Large intestine (tissue), 3 donors: ENCODE data around the gene ALCAM. TPM values are rescaled to one million over a fixed set of nuclear protein-coding genes. Genes with fewer than 3 reads are reported as not detected.
"Not testable (repeated sequence)": the region's sequence is repeated elsewhere in the genome, so short reads cannot be mapped to it uniquely, and the experiment has no call there.

ENCODE experiments used
- DNase-seq, 2 donors: peaks; one replicate each; pipeline versions ENCODE4 v3.0.0 to v3.0.0-alpha.2; 2013
- H3K27ac ChIP-seq: one replicate; pipeline ENCODE4 v1.5.1; 2013; ENCODE audit warnings: low read length
- H3K27me3 ChIP-seq: 2 replicates; pipeline ENCODE4 v1.6.1; 2013; ENCODE audit warnings: low read length; ENCODE audit not compliant: control insufficient read depth, insufficient read depth
- H3K36me3 ChIP-seq: 2 replicates; pipeline ENCODE4 v1.6.1; 2013; ENCODE audit warnings: low read length; ENCODE audit not compliant: control insufficient read depth, insufficient read depth
- H3K4me1 ChIP-seq: one replicate; pipeline ENCODE4 v1.6.1; 2013; ENCODE audit warnings: low read length; ENCODE audit not compliant: control insufficient read depth, insufficient read depth
- H3K4me3 ChIP-seq: one replicate; pipeline ENCODE4 v1.5.1; 2013; ENCODE audit warnings: low read length
- H3K9me3 ChIP-seq: one replicate; pipeline ENCODE4 v1.6.1; 2013; ENCODE audit warnings: mild to moderate bottlenecking, low read depth, low read length, moderate library complexity; ENCODE audit not compliant: control insufficient read depth
- WGBS: methylation state at CpG from one replicate; pipeline ENCODE4 v1.1.5; 2013; ENCODE audit warnings: low lambda C conversion rate; ENCODE audit not compliant: insufficient coverage; 5-methylcytosine and 5-hydroxymethylcytosine counted together
- polyA plus RNA-seq: library from polyadenylated mRNA; unstranded; fragments of 120-200 nt; gene quantifications from one replicate; pipeline ENCODE4 v1.2.1, GENCODE V29; 2013

Gene ALCAM
- polyA plus RNA-seq, 1 donor: 41.5 TPM

DNA sequence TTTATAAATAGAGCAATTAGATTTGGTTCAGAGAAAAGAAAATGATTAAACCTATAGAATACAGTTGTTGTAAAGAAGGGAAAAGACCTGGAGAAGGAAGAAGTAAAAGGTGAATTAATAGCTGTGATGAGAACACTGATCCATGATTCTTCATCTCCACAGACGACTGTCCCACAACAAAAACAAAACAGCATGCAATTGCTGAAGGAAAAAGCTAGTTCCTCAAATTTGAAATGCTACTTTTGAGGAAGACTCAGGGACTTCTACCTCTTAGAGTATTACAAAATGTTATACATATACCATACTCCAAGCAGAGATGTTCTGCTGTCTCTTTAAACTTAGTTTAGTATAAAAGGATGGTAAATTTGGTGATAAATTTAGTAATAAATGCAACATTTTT is 21.5 kb downstream of the ALCAM start:
- Histone ChIP-seq H3K27ac (no peak overlapping the region), H3K27me3 (no peaks in the 10 kb centered on the region), H3K36me3 (no peaks in the 10 kb centered on the region), H3K9me3 (peaks cover 5% of the 10 kb centered on the region), H3K4me1 (no peaks in the 10 kb centered on the region), H3K4me3 (no peak overlapping the region)
- no peak for DNase-seq
- WGBS: no CpG with 5 or more reads among the region's 1 CpG

DNA sequence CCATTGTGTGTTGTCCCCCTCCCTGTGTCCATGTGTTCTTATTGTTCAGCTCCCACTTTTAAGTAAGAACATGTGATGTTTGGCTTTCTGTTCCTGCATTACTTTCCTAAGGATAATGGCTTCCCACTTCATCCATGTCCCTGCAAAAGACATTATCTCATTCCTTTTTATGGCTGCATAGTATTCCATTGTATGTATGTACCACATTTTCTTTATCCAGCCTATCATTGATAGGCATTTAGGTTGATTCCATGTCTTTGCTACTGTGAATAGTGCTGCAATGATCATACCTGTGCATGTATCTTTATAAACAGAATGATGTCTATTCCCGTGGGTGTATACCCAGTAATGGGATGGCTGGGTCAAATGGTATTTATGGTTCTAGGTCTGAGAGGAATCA is 23.1 kb downstream of the ALCAM start:
- H3K4me1 ChIP-seq, H3K36me3 ChIP-seq, DNase-seq, H3K27me3 ChIP-seq, H3K4me3 ChIP-seq, H3K9me3 ChIP-seq, H3K27ac ChIP-seq: not testable (repeated sequence)
- no CpG with 5 or more reads among the region's 1 CpG for WGBS

DNA sequence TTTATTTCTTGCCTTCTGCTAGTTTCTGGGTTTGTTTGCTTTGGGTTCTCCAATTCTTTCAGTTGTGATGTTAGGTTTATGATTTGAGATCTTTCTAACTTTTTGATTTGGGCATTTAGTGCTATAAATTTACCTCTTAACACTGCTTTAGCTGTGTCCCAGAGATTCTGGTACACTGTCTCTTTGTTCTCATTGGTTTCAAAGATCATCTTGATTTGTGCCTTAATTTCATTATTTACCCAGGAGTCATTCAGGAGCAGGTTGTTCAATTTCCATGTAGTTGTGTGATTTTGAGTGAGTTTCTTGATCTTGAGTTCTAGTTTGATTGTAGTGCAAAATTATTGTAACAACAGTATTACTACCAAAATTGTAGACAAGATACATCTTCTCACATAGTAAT is 25.9 kb downstream of the ALCAM start:
- not testable (repeated sequence) for H3K4me3 ChIP-seq, H3K27ac ChIP-seq, H3K9me3 ChIP-seq, H3K4me1 ChIP-seq, H3K36me3 ChIP-seq, DNase-seq, H3K27me3 ChIP-seq

DNA sequence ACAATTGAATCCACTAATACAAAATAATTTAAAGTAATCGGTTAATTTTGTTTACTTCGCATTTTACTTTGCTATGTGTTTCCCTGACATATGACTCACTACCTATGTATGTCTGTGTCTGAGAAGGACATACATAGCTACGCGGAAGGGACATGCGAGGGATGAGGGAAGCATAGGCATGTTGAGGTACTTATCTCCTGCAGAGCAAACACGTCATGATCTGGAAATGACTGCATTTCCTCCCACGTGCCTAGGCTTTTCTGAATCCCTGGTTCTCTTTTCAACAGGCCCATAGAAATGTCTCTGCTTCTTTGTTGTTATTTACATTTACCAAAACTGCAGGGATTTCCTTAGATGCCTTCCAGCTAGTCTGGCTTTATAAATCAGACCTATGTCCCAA is 27.5 kb downstream of the ALCAM start:
- WGBS: 94% methylated on average over 2 of the region's 7 CpGs
- H3K4me1 ChIP-seq: no peaks in the 10 kb centered on the region
- H3K9me3 ChIP-seq: peaks cover 5% of the 10 kb centered on the region
- H3K4me3 ChIP-seq: no peak overlapping the region
- no peak for DNase-seq
- H3K27ac ChIP-seq: no peak overlapping the region
- no peaks in the 10 kb centered on the region for H3K27me3 ChIP-seq
- H3K36me3 ChIP-seq: no peaks in the 10 kb centered on the region

DNA sequence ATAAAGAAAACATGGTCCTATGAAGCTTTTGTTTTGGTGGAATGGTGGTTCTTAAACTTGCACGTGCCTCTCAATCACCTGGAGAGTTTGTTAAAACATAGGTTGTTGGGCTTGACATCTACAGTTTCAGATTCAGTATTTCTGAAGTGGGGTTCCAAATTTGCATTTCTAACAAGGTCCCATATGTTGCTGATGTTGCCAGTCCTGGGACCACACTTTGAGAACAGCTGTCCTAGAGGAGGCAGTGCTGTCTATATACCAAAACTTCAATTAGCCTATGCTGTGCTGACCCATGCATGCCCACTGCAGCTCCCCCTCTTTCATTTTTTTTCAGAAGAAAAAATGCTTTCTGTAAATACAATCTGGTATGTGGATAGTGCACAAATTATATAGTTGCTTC is 31.3 kb downstream of the ALCAM start:
- Histone ChIP-seq H3K4me1 (no peaks in the 10 kb centered on the region), H3K4me3 (no peak overlapping the region), H3K36me3 (no peaks in the 10 kb centered on the region), H3K9me3 (peaks cover 3% of the 10 kb centered on the region), H3K27ac (no peak overlapping the region), H3K27me3 (no peaks in the 10 kb centered on the region)
- WGBS: no CpG with 5 or more reads among the region's 1 CpG
- no peak for DNase-seq

DNA sequence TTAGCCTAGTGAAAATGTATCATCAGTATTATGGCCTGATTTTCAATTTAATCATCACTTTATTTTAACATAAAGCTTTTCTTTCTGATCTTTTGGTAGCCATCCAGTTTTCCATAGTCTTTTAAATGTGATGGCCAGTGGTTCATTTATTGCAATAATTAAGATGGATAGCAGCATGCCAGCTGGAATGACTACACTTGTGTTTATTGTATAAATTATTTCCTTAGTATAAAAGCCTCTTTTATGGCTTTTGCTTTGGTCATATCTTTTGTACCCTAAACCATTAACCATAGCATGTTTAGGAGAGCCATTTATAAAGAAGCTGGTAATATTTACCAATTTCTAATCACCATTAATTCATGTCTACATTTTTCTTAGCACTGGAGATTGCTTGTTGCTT is 31.7 kb downstream of the ALCAM start:
- Histone ChIP-seq H3K4me1 (no peaks in the 10 kb centered on the region), H3K27me3 (no peaks in the 10 kb centered on the region), H3K36me3 (no peaks in the 10 kb centered on the region), H3K4me3 (no peak overlapping the region), H3K27ac (no peak overlapping the region), H3K9me3 (peaks cover 7% of the 10 kb centered on the region)
- DNase-seq: no peak

DNA sequence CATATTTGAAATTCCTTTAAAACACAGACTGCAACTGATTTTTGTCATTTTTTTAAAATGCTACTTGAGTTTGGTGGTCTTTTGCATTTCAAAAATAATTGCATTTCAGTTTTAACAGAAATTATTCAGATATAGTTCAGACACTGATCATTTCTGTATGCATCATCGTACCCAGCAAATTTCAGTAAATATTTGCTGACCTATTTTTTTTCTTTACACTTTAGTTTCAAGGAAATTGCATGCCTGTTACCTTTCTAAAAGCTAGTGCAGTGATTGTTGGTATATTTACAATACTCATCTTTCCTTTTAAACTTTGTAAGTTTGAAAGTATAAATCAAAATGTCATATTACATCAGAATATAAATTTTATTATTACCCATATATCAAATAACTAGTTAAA is 32.4 kb downstream of the ALCAM start:
- Histone ChIP-seq H3K4me1 (no peaks in the 10 kb centered on the region), H3K27ac (no peak overlapping the region), H3K27me3 (no peaks in the 10 kb centered on the region), H3K9me3 (peaks cover 7% of the 10 kb centered on the region), H3K4me3 (no peak overlapping the region), H3K36me3 (no peaks in the 10 kb centered on the region)
- WGBS: 86% methylated on average over 1 of the region's 1 CpG
- DNase-seq: no peak

DNA sequence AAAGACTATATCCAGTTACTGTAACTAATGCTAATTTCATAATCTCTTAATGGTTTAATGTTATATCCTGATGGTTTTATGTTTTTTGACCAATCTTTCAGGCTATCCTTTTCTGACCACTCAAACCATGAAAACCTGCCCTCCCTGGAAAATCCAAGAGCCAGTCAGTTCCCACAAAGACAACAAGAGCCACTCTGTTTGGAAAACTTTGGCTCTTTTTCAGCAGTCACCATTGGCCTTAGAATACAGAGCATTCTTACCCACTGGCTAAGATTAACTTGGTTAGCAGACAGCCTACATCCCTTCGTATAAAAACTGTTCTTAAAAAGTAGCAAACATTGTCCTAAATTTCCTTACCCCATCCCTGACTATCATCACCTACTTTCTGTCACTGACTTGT is 32.9 kb downstream of the ALCAM start:
- WGBS: no CpG with 5 or more reads among the region's 1 CpG
- no peak overlapping the region for H3K27ac ChIP-seq
- no peaks in the 10 kb centered on the region for H3K36me3 ChIP-seq
- peaks cover 7% of the 10 kb centered on the region for H3K9me3 ChIP-seq
- no peak for DNase-seq
- H3K4me1 ChIP-seq: no peaks in the 10 kb centered on the region
- no peaks in the 10 kb centered on the region for H3K27me3 ChIP-seq
- no peak overlapping the region for H3K4me3 ChIP-seq

DNA sequence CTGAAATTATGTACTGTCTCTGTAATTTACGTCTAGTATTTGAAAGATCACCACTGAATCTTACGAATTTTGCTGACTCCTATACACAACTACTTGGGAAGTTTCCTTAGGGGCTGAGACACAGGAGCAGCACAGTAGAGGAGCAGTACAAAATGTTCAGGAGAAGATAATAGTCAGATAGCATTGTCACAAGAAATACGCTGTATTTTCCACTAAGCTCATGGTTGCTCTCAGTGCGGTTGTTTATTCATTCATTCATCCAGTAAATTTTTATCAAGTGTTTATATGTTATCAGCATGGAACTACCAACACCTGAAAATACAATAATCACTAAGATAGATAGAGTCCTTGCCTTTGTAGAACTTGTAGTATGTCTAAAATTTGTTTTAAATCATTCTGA is 34.5 kb downstream of the ALCAM start:
- no peaks in the 10 kb centered on the region for H3K4me1 ChIP-seq
- no peak overlapping the region for H3K27ac ChIP-seq
- no peak overlapping the region for H3K4me3 ChIP-seq
- WGBS: 93% methylated on average over 2 of the region's 4 CpGs
- H3K36me3 ChIP-seq: no peaks in the 10 kb centered on the region
- H3K27me3 ChIP-seq: no peaks in the 10 kb centered on the region
- DNase-seq: no peak
- peaks cover 7% of the 10 kb centered on the region for H3K9me3 ChIP-seq

DNA sequence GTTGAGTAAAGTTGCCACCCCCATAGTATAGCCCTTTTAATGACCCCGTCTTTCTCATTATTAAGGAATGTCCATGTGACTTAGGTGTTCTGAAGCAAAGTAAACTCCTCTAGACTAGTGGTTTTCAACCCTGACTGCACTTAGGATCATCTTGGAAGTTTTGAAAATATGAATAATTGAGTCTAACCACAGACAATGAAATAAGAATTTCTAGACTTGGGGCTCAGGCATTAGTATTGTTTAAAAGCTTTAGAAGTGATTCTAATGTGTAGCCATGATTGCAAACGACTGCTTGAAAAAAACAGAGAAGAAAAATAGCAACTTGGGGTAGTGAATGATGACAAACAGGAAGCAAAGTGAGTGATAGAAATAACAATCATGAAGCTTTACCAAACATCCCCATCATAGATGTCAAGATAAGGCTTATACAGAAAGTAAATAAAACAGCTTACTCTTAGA is 35.0 kb downstream of the ALCAM start:
- Histone ChIP-seq H3K9me3 (peaks cover 7% of the 10 kb centered on the region), H3K4me1 (no peaks in the 10 kb centered on the region), H3K36me3 (no peaks in the 10 kb centered on the region), H3K4me3 (no peak overlapping the region), H3K27me3 (no peaks in the 10 kb centered on the region), H3K27ac (no peak overlapping the region)
- WGBS: 78% methylated on average over 1 of the region's 2 CpGs
- no peak for DNase-seq

DNA sequence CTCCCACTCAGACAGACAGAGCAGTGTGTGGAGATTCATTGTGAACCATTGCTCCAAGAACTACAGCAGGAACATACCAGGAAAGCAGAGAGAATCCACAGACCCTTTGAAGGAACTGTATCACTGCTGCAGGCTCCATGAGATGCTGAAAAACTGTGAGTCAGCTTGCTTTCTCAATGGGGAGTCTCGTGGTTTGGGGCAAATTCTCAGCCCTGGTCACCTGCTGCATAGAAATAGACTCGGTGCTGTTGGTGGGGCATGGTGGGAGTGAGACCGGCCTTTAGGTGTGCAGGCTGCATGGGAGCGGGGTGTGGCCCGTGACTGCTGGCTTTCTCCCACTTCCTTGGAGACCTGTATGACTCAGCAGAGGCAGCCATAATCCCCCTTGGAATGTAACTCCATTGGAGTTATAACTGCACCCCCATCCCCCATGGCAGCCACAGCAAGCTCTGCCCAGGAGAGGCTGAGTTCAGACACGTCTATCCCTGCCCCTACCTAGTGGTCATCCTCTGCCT is 35.6 kb downstream of the ALCAM start:
- Histone ChIP-seq H3K27me3 (no peaks in the 10 kb centered on the region), H3K36me3 (no peaks in the 10 kb centered on the region), H3K27ac (no peak overlapping the region), H3K4me1 (no peaks in the 10 kb centered on the region), H3K9me3 (peaks cover 7% of the 10 kb centered on the region), H3K4me3 (no peak overlapping the region)
- DNase-seq: no peak
- WGBS: no CpG with 5 or more reads among the region's 6 CpGs
